ENCODE results near the gene ZNF341.
A peak's percentile ranks its signal among the peaks of the same experiment; 100 is the strongest.
"Not testable (repeated sequence)": the region's sequence is repeated elsewhere in the genome, so short reads cannot be mapped to it uniquely, and the experiment has no call there.

Gene ZNF341

DNA sequence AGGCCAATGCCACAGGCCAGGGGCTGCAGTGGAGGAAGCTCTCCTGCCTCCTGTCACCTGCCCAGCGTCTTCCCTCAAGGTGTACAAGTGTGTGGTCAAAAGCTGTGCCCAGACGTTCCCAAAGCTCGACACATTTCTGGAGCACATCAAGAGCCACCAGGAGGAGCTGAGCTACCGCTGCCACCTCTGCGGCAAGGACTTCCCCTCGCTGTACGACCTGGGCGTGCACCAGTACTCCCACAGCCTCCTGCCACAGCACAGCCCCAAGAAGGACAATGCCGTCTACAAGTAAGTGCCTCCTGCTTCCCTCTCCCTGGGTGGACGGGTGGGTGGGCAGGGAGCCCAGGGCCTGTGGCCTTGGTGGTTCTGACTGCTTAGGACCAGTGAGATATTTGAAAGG is 38.2 kb downstream of the ZNF341 start:
- DNase-seq: no peak

DNA sequence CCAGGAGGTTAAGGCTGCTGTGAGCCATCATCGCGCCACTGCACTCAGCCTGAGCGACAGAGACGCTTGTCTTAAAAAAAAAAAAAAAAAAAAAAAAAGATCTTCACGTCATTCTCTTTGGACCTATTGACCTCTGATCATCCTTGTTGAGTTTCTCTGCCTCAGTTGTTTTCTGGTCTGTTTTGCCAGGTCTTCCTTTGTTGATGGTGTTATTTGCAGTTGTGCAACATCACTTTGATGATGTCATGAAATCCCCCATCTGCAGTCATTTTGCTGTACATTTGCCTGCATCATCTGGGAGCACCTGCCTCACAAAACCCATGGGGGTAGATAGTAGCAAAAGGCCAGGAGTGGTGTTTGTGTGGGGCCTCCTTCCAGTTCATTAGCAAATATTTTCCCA is 40.1 kb downstream of the ZNF341 start:
- no peak for DNase-seq

DNA sequence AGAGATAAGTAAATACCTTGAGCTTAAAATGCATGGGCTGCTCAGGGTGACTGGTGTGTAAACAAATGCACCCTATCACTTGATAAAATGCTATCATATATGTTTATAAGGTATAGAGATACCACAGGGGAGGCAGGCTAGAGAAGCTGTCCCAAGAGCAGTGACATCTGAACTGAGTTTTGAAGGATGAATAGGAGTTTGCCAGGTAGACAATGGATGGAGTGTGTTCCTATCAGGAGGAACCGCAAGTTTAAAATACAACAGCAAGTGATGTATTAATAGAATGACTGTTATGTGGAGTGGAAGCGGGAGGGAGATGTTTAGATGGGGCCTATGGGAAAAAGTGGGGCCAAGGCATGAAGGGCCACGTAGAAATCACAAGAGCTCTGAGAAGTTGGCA is 40.6 kb downstream of the ZNF341 start:
- DNase-seq: no peak

- DNase-seq: no peak
Observed at GRCh38 chr20:33773412-33774089, 41.8 kb downstream of the ZNF341 start.

GRCh38 chr20:33777816-33778215 is 46.0 kb downstream of the ZNF341 start:
- DNase-seq: no peak

DNA sequence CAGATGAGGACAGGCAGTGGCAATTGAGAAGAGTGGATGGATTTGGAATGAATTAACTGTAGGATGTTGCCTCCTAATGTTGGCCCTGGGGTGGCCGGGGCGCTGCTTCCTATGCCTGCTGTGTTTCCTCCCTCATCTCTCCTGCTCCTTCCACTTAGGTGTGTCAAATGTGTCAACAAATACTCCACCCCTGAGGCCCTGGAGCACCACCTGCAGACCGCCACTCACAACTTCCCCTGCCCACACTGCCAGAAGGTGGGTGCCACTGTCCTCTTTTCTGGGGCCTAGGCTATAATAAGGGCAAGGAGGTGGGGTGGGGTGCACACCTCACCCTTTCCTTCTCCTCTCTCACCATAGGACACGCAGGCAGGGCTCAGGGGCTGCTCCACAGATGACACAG is 49.3 kb downstream of the ZNF341 start:
- no peak for DNase-seq

GRCh38 chr20:33781945-33782344 is 50.1 kb downstream of the ZNF341 start:
- no peak for DNase-seq

DNA sequence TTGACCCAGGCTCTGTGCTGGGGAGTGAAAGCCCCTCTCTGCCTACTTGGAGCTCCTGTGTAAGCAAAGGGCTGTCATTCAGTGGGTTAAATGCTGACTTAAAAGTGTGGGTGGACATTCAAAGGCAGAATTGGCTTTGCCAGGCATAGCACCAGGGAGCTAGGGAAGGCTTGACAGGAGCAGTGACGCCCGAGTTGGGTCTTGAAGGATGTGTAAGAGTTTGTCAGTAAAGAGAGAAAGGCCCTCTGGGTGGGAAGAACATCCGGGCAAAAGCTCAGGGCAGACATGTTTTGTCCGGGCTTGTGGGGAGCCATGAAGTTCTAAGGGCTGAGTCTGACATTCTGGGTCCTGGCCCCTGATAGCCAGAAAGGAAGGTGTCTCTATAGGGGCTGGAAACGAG is 51.5 kb downstream of the ZNF341 start:
- no peak for DNase-seq

- no peak for DNase-seq
Observed at GRCh38 chr20:33783818-33784217, 52.0 kb downstream of the ZNF341 start.

GRCh38 chr20:33784225-33784624 is 52.4 kb downstream of the ZNF341 start:
- DNase-seq: no peak

DNA sequence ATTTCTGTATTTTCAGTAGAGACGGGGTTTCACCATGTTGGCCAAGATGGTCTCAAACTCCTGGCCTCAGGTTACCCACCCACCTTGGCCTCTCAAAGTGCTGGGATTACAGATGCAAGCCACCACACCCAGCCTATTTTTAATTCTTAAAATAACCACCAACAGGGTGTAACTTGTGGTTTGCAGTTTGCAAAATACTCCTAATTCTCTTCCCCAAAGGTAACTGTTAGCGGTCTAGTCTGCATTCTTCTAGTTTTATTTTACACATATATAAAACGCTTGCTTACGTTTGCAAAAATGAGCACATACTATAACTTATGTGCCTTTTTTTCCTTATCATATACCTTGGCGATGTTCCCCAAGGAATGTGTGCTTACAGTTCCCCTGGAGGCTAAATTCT is 53.7 kb downstream of the ZNF341 start:
- no peak for DNase-seq

GRCh38 chr20:33787253-33787891 is 55.6 kb downstream of the ZNF341 start:
- no peak for DNase-seq

DNA sequence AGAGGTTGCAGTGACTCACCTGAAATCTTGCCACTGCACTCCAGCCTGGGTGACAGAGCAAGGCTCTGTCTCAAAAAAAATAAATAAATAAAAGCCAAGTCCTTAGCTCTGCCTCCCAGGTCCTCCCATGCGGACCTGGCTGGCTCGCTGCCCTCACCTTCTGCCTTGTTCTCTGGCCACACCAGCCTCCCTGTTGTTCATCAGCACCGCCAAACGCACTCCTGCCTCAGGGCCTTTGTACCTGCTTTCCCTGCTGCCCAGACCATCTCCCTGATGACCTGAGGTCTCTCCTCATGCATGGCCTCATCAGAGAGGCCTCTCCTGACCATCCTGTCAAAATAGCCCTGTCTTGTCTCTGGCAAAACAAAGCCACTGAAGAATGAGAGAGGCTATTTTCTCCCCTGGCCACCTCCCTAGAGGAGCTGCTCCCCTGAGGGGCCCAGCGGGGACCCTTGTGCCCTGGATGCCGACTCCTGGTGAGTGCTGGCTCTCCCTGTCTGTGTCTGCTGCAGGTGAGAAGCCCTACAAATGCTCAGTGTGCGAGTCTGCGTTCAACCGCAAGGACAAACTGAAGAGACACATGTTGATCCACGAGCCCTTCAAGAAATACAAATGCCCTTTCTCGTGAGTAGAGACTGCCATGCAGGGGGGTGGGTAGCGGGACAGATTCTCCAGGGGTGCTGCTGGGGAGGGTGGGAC is 56.7 kb downstream of the ZNF341 start:
- DNase-seq: no peak

DNA sequence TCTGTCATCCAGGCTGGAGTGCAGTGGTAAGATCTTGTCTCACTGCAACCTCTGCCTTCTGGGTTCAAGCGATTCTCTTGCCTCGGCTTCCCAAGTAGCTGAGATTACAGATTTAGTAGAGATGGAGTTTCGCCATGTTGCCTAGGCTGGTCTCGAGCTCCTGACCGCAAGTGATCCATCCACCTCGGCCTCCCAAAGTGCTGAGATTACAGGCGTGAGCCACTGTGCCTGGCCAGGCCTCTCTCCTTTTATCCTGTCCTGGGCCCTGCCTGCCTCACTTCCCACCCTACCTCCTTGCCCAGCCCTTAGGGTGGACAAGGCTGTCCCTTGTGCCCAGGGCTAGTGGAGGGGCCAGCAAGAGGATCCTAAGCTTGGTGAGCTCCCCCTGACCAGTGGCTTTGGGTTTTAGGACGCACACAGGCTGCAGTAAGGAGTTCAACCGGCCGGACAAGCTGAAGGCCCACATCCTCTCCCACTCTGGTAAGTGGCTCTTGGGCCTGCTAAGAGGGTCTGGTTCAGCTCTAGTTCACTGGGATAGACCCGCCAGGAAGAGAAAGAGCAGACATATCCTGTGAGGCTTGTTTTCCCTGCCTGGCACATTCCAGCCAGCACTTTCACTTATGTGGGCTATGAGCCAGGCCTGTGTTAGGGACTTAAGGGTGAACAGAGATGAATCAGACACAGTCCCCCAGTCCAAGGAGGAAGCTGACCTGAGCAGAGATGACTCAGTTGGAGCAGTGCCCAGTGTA is 57.5 kb downstream of the ZNF341 start:
- DNase-seq: no peak

GRCh38 chr20:33789858-33790182 is 58.0 kb downstream of the ZNF341 start:
- DNase-seq: no peak

DNA sequence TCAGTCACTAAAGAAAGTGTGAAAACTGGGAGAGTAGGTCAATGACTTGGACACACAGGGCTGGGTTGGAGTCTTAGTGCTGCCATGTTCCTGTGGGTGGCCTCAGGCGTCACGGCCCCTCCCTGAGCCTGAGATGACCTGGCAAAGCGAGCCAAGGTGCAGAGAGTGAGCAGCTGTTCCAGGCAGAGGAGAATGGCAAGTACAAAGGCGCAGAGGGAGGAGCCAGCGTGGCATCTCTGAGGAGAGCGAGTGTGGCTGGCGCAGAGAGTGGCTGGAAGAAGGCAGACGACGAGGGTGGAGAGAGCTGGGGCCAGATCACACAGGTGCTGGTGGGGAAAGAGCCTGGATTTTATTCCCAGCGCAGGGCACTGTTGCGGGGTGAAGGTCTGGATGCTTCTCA is 58.8 kb downstream of the ZNF341 start:
- no peak for DNase-seq

DNA sequence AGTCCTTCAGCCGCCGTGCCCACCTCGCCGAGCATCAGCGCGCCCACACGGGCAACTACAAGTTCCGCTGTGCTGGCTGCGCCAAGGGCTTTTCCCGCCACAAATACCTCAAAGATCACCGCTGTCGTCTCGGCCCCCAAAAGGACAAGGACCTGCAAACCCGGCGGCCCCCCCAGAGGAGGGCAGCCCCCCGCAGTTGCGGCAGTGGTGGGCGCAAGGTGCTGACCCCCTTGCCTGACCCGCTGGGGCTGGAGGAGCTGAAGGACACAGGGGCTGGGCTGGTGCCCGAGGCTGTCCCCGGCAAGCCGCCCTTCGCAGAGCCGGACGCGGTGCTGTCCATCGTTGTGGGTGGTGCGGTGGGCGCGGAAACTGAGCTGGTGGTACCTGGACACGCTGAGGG is 59.2 kb downstream of the ZNF341 start:
- DNase-seq: no peak

DNA sequence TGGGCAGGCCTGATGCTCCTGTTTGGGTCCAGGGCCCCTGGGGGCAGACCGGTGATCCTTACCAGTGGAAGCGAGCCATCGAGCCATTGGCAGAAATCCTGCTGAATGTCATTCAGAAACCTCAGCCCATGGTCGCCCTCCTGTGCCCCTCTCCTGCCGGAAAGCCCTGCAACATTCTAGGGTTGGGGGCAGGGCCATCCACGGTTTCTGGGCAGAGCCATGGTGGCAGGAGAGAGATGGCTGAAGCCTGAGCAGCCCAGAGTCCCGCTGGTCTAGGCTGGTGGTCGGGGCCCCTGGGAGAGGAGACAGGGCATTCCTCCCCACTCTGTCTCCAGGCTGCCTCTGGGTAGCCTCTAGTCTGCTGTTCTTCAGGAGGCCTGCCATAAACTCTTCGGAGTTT is 59.7 kb downstream of the ZNF341 start:
- no peak for DNase-seq

DNA sequence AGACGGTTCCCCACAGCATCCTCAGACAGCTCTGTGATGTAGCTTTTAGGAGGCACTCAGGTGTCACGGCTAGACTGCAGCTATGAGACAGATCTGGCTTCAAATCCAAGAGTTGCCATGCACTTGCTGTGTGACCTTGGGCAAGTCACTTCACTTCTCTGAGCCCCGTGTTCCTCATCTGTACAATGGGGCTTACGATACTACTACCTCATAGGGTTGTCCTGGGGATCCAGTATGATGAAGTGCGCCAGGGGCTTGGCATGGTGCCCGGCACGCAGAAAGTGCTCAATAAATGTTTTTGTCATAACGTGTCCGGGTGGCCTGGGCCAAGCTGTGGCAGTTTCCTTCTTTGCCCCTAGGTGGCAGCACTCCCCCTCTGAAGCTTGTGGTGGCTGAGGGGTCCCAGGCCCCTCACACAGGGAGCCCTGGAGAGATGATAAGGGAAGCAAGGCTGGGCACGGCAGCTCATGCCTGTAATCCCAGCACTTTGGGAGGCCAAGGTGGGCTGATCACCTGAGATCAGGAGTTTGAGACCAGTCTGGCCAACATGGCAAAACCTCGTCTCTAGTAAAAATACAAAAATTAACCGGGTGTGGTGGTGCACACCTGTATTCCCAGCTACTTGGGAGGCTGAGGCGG is 60.3 kb downstream of the ZNF341 start:
- DNase-seq: peak; percentile 34

DNA sequence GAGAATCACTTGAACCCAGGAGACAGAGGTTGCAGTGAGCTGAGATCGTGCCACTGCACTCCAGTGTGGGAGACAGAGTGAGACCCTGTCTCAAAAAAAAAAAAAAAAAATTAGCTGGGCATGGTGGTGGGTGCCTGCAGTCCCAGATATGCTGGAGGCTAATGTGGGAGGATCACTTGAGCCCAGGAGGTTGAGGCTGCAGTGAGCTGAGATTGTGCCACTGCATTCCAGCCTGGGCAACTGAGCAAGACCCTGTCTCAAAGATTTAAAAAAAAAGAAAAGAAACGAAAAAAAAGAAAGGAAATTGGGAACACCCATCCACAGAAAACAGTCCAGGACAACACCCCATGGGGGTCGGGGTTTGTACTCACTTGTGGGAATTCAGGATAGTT is 60.8 kb downstream of the ZNF341 start:
- DNase-seq: not testable (repeated sequence)

- no peak for DNase-seq
Observed at GRCh38 chr20:33793011-33793931, 61.5 kb downstream of the ZNF341 start.

DNA sequence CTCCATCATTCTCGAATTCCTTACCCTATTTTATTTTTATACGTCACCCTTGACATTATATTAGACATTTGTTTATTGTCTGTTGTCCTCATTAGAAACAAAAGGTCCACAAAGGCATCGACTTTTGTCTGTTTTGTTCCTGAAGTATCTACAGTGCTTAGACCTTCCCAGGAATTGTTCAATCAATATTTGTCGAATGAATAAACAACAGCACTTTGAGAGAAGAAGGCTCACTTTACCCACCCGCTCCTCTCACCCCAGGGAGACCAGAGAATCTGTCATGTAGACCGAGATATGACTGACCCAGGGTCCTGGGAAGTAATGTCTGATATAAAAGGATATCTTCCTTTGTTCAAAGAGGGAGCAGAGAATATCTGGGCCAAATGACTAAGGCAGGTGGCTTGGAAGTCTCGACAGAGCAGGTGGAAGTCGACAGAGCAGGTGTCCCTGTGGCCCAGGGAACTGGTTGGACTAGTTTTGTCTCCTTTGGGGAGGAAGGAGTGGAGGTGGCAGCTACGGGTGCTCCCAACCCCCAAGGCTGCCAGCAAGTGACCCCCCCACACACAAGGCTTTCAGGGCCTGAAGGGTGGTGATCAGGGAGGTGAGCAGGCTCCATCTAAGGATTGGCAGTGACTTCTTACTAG is 64.6 kb downstream of the ZNF341 start:
- no peak for DNase-seq

Measured in effector CD8-positive, alpha-beta T cell (primary cell).